Activated B cell treated with CpG ODN at 0.5 μM for 24 hours (primary cell): ENCODE measurements around the gene S100A4. TPM values are rescaled to one million over a fixed set of nuclear protein-coding genes. Genes with fewer than 3 reads are reported as not detected.
"Not testable (repeated sequence)": the region's sequence is repeated elsewhere in the genome, so short reads cannot be mapped to it uniquely, and the experiment has no call there.

Experiments
- ATAC-seq: fragments of 200-7000 bp; cut with Tn5 transposase; one replicate; pipeline ENCODE4 v1.10.0; 2021; ENCODE audit warnings: low read depth, mild to moderate bottlenecking, moderate library complexity
- CTCF ChIA-PET: fragments of 350-600 bp; sonication (Branson Sonifier 250); formaldehyde crosslinking; loops from one replicate; lab custom pipeline; 2021; ENCODE audit warnings: antibody characterized with exemption; lab: Charles Lee
- POLR2A ChIA-PET: fragments of 350-600 bp; sonication (Branson Sonifier 250); formaldehyde crosslinking; loops from one replicate; lab custom pipeline; 2021; ENCODE audit warnings: antibody characterized with exemption; lab: Charles Lee
- DNase-seq: peaks from one replicate; pipeline ENCODE4 v3.0.0; 2022
- H3K27ac Mint-ChIP-seq: one replicate; pipeline ENCODE4 v1.8.0; 2020; ENCODE audit warnings: mixed read lengths
- H3K27me3 Mint-ChIP-seq: one replicate; pipeline ENCODE4 v1.8.0; 2021; ENCODE audit warnings: mixed read lengths
- H3K36me3 Mint-ChIP-seq: one replicate; pipeline ENCODE4 v1.8.0; 2021; ENCODE audit warnings: low read depth, mixed read lengths
- H3K4me1 Mint-ChIP-seq: one replicate; pipeline ENCODE4 v1.8.0; 2021; ENCODE audit warnings: mixed read lengths
- H3K4me3 Mint-ChIP-seq: one replicate; pipeline ENCODE4 v1.8.0; 2020; ENCODE audit warnings: mild to moderate bottlenecking, mixed read lengths
- H3K9me3 Mint-ChIP-seq: one replicate; pipeline ENCODE4 v1.8.0; 2020; ENCODE audit warnings: mixed read lengths
- intact Hi-C: fragments of 100-400 bp; cut with micrococcal nuclease; formaldehyde crosslinking; loops from one replicate; pipeline ENCODE4 v1.15.1; 2024
- total RNA-seq: library from RNA; stranded (reverse); gene quantifications from 2 replicates; pipeline ENCODE4 v1.2.3, GENCODE V29; 2022
- TF ChIP-seq, protein P1 (sequence below): fragments of 200-600 bp; IDR thresholded peaks from one replicate; pipeline ENCODE4 v1.8.0; 2022; ENCODE audit warnings: antibody characterized with exemption, mild to moderate bottlenecking

Gene S100A4
- total RNA-seq, 1 donor from 2014 or later, result 315 TPM

DNA sequence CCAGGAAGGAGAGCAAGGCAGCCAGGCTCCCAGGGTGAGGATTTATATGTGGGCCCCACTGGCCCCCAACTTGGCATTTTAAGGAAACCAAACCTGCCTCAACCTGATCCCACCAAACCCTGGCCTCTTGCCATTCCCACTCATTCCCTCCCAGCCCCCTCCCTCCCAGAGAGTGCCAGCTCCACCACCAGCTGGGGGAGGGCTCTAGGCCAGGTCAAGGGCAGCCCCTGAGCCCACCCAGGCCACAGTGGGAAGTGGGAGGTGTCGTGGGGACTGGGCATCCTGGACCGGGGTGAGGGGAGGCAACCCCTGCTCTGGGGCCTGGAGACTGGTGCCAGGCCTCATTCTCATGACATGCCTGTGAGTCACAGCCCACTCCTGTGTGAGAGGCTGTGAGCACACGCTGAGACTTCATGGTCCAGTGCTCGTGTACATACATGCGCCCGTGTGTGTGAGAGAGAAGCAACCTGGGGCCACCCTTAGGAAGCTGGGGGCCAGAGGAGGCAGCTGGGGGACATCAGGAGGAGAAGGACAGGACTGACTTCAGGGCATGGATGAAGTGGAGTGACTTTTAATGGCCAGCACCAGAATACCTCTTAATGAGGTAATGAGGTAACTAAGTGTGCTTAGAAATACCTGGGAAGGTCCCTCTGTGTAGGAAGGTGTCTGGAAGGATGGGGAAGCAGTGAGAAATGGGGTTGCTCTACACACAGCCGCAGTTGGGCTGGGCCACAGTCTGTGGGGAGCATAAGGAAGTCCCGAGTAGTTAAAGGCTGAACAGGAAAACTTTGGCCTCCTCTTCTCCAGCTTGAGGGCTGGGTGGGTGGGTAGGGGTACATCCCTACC, 20.1 kb upstream of the S100A4 start, which contains the start of gene S100A2:
S100A2 (minus strand) TSS at position 316 of the 846 bp plus-strand sequence. CDS start 1,967 bp downstream, outside the sequence.
- Mint-ChIP-seq H3K27me3 (peaks cover under 1% of the 10 kb centered on the region), H3K9me3 (no peaks in the 10 kb centered on the region), H3K27ac (peak within 1 kb of the TSS; percentile 99), H3K4me1 (peaks cover 36% of the 10 kb centered on the region), H3K4me3 (peak within 1 kb of the TSS; percentile 82), H3K36me3 (no peaks in the 10 kb centered on the region)
- TF ChIP-seq, protein P1, sequence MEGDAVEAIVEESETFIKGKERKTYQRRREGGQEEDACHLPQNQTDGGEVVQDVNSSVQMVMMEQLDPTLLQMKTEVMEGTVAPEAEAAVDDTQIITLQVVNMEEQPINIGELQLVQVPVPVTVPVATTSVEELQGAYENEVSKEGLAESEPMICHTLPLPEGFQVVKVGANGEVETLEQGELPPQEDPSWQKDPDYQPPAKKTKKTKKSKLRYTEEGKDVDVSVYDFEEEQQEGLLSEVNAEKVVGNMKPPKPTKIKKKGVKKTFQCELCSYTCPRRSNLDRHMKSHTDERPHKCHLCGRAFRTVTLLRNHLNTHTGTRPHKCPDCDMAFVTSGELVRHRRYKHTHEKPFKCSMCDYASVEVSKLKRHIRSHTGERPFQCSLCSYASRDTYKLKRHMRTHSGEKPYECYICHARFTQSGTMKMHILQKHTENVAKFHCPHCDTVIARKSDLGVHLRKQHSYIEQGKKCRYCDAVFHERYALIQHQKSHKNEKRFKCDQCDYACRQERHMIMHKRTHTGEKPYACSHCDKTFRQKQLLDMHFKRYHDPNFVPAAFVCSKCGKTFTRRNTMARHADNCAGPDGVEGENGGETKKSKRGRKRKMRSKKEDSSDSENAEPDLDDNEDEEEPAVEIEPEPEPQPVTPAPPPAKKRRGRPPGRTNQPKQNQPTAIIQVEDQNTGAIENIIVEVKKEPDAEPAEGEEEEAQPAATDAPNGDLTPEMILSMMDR, result no peak
- peak; percentile 75 for ATAC-seq
- ChIA-PET POLR2A (interaction anchor here (0.6 to 4.3 kb wide), 22 partner anchors 8 to 618 kb away, joined by 3 to 115 read pairs (median 6); partner anchors contain the start of genes CHTOP, ILF2, INTS3 and JTB), CTCF (interaction anchor here (0.7 to 2.4 kb wide), 7 partner anchors 21 to 213 kb away, joined by 3 to 22 read pairs (median 7); partner anchors contain the start of gene S100A6)
- DNase-seq, result peak; percentile 43
- intact Hi-C loops, result loop anchor here (1.0 kb wide), 2 partner anchors 20 to 29 kb away; partner anchors contain the start of gene S100A4

DNA sequence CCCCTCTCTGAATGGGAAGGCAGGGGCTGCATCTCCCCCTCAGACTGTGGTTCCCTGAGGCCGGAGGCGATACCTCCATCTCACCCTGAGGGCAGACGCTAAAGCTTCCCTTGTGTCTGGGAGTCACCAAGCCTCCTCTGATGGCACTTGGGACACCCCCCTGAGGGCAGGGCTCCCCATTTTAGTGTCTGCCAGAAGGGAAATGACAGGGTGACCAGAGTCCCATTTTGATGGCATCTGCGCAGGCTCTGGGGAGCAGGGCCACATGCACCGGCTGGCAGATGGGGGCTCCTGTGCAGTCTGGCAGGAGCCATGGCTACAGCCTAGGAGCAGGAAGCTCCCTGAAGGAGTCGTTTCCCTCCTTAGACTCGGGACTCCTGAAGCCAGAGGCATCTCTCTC, 18.4 kb upstream of the S100A4 start:
- Mint-ChIP-seq H3K4me1 (peaks cover 36% of the 10 kb centered on the region), H3K27me3 (no peaks in the 10 kb centered on the region), H3K27ac (no peak overlapping the region), H3K36me3 (no peaks in the 10 kb centered on the region), H3K4me3 (no peak overlapping the region), H3K9me3 (no peaks in the 10 kb centered on the region)
- ATAC-seq (no peak), DNase-seq (no peak)
- TF ChIP-seq, protein P1, result no peak
- ChIA-PET POLR2A (interaction anchor here (0.6 to 4.3 kb wide), 4 partner anchors 12 to 109 kb away, joined by 3 to 115 read pairs (median 26); partner anchors contain the start of genes S100A4 and S100A6), CTCF (interaction anchor here (1.0 to 1.2 kb wide), 3 partner anchors 8 to 31 kb away, joined by 3 to 4 read pairs (median 3); partner anchors contain the start of gene S100A6)
- intact Hi-C loops, result no loop called here

DNA sequence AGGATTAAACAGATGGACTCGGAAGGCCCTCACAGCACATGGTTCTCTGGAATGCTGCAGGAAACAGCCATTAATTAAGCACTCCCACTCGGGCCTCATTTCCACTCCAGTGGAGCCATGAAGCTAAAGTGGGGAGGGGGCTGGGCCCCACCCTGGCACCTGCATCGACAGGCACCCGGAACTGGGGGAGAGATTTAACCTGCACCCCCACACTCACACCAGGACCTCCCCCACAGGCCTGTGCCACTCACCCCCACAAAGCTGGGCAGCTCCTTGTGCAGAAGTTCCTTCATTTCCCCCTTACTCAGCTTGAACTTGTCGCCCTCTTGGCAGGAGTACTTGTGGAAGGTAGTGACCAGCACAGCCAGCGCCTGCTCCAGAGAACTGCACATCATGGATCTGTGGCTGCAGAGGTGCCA, 17.9 kb upstream of the S100A4 start:
- POLR2A ChIA-PET, result interaction anchor here (0.6 to 4.3 kb wide), 4 partner anchors 13 to 109 kb away, joined by 3 to 115 read pairs (median 26); partner anchors contain the start of genes S100A4 and S100A6
- ATAC-seq (no peak), DNase-seq (no peak)
- peaks cover 32% of the 10 kb centered on the region for H3K4me1 Mint-ChIP-seq
- no peaks in the 10 kb centered on the region for H3K27me3 Mint-ChIP-seq
- no peaks in the 10 kb centered on the region for H3K9me3 Mint-ChIP-seq
- H3K36me3 Mint-ChIP-seq, result no peaks in the 10 kb centered on the region
- intact Hi-C loops, result no loop called here
- CTCF ChIA-PET, result interaction anchor here (1.0 to 1.2 kb wide), 3 partner anchors 9 to 30 kb away, joined by 3 to 4 read pairs (median 3); partner anchors contain the start of gene S100A6
- TF ChIP-seq, protein P1, result no peak
- H3K4me3 Mint-ChIP-seq, result no peak overlapping the region
- no peak overlapping the region for H3K27ac Mint-ChIP-seq

DNA sequence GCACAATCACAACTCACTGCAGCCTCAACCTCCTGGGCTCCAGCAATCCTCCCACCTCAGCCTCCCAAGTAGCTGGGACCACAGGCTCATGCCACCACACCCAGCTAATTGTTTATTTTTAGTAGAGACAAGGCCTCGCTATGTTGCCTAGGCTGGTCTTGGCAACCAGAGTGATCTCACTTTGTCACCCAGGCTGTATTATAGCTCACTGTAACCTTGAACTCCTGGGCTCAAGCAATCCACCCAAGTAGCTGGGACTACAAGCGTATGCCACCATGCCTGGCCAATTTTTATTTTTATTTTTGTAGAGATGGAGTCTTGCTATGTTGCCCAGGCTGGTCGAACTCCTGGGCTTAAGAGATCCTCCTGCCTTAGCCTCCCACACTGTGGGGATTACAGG, 16.4 kb upstream of the S100A4 start:
- H3K27ac Mint-ChIP-seq, ATAC-seq, H3K36me3 Mint-ChIP-seq, H3K4me3 Mint-ChIP-seq, DNase-seq, H3K27me3 Mint-ChIP-seq, intact Hi-C loops, H3K9me3 Mint-ChIP-seq: not testable (repeated sequence)
- H3K4me1 Mint-ChIP-seq, result peaks cover 21% of the 10 kb centered on the region
- ChIA-PET POLR2A (interaction anchor here (0.6 to 0.9 kb wide), 2 partner anchors 23 to 425 kb away, joined by 3 to 4 read pairs; no protein-coding TSS in a partner anchor), CTCF (interaction anchor here (1.4 kb wide), 1 partner anchor 29 kb away, joined by 4 read pairs; no protein-coding TSS in a partner anchor)

DNA sequence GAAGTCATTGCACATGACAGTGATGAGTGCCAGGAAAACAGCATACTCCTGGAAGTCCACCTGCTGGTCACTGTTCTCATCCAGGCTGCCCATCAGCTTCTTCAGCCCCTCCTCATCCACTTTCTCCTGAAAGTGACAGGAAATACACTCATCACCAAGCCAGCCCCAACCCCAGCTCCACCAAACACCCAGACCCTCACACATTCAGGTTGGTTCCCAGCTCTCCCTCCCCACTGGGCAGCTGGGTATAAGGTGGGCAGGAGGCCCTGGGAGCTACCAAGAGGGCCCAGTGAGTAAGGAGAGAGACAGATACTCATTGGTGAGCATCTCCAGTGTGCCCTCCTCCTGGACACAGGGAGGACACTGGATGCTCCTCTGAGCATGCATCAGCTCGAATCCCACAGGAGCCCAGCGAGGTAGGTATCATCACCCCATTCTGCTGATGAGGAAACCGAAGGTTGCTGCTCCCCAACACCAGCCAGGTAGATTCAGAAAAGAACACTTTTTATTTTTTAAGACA, 15.9 kb upstream of the S100A4 start:
- TF ChIP-seq, protein P1, result no peak
- intact Hi-C loops, result no loop called here

More for the DNA sequence above, 15.9 kb upstream of the S100A4 start:
- ATAC-seq, result no peak
- ChIA-PET CTCF (interaction anchor here (1.4 kb wide), 1 partner anchor 28 kb away, joined by 4 read pairs; no protein-coding TSS in a partner anchor), POLR2A (no interaction called here)
- Mint-ChIP-seq H3K9me3 (no peaks in the 10 kb centered on the region), H3K4me1 (peaks cover 16% of the 10 kb centered on the region), H3K4me3 (no peak overlapping the region), H3K36me3 (no peaks in the 10 kb centered on the region), H3K27ac (no peak overlapping the region), H3K27me3 (no peaks in the 10 kb centered on the region)
- no peak for DNase-seq
